HG02678 (cell line): ENCODE data around the gene PHLPP2.

ENCODE experiments used
- ATAC-seq: cut with Tn5 transposase; IDR thresholded peaks from one replicate; pipeline ENCODE4 v1.9.1; 2021; ENCODE audit warnings: mild to moderate bottlenecking, moderate library complexity; ENCODE audit not compliant: unreplicated experiment

Gene PHLPP2

GRCh38 chr16:71670537-71670936 lies 54.0 kb downstream of the PHLPP2 start:
- no peak for ATAC-seq

- ATAC-seq = no peak
These were observed 54.5 kb downstream of the PHLPP2 start for GRCh38 chr16:71669926-71670536.

GRCh38 chr16:71666928-71667707 lies 57.4 kb downstream of the PHLPP2 start:
- ATAC-seq = no peak

GRCh38 chr16:71666264-71666663 lies 58.2 kb downstream of the PHLPP2 start:
- ATAC-seq = no peak

- ATAC-seq = no peak
These were observed 65.0 kb downstream of the PHLPP2 start for GRCh38 chr16:71659471-71659870.

- ATAC-seq = no peak
These were observed 65.7 kb downstream of the PHLPP2 start for GRCh38 chr16:71658771-71659170.

- ATAC-seq = no peak
These were observed 74.8 kb downstream of the PHLPP2 start for GRCh38 chr16:71649704-71650103.

- ATAC-seq = no peak
These were observed 75.6 kb downstream of the PHLPP2 start for GRCh38 chr16:71648921-71649320.

GRCh38 chr16:71648162-71648561 lies 76.3 kb downstream of the PHLPP2 start:
- ATAC-seq = no peak

GRCh38 chr16:71647391-71647790 lies 77.1 kb downstream of the PHLPP2 start:
- no peak for ATAC-seq

- ATAC-seq = no peak
These were observed 79.1 kb downstream of the PHLPP2 start for GRCh38 chr16:71645450-71645849.

GRCh38 chr16:71637398-71637797 lies 87.1 kb downstream of the PHLPP2 start:
- no peak for ATAC-seq

- no peak for ATAC-seq
These were observed 88.9 kb downstream of the PHLPP2 start for GRCh38 chr16:71635632-71636031.

- no peak for ATAC-seq
These were observed 92.7 kb downstream of the PHLPP2 start for GRCh38 chr16:71631776-71632175.

- ATAC-seq = no peak
These were observed 93.7 kb downstream of the PHLPP2 start for GRCh38 chr16:71630808-71631207.

GRCh38 chr16:71629278-71630016 lies 95.1 kb downstream of the PHLPP2 start:
- ATAC-seq = no peak

GRCh38 chr16:71628810-71629209 lies 95.7 kb downstream of the PHLPP2 start:
- ATAC-seq = no peak

GRCh38 chr16:71627731-71628181 lies 96.7 kb downstream of the PHLPP2 start:
- no peak for ATAC-seq

GRCh38 chr16:71626858-71627213 lies 97.7 kb downstream of the PHLPP2 start:
- ATAC-seq = no peak

- ATAC-seq = no peak
These were observed 98.3 kb downstream of the PHLPP2 start, which contains the start of gene MARVELD3 for GRCh38 chr16:71626018-71626857. TSS of gene MARVELD3 (plus strand) at chr16:71626184. CDS start at chr16:71626230, 46 bp downstream.
